Activated CD8-positive, alpha-beta memory T cell treated with anti-CD3 and anti-CD28 coated beads, Interleukin-2, amount 50 U/mL, for 1 hour (primary cell): ENCODE results near the gene MAP3K12.
A peak's percentile ranks its signal among the peaks of the same experiment; 100 is the strongest.
"Not testable (repeated sequence)": the region's sequence is repeated elsewhere in the genome, so short reads cannot be mapped to it uniquely, and the experiment has no call there.

Experiments used
- DNase-seq: peaks from one replicate; pipeline ENCODE4 v3.0.0-alpha.2; 2020; ENCODE audit errors: extremely low read depth

MAP3K12 gene

GRCh38 chr12:53467082-53467481, 32.2 kb downstream of the MAP3K12 start:
- no peak for DNase-seq

- DNase-seq, result no peak
These were observed 32.6 kb downstream of the MAP3K12 start for GRCh38 chr12:53466640-53467039.

- no peak for DNase-seq
These were observed 33.6 kb downstream of the MAP3K12 start for GRCh38 chr12:53465679-53466078.

- DNase-seq, result no peak
These were observed 34.4 kb downstream of the MAP3K12 start for GRCh38 chr12:53464685-53465418.

- no peak for DNase-seq
These were observed 35.3 kb downstream of the MAP3K12 start for GRCh38 chr12:53463802-53464560.

- no peak for DNase-seq
These were observed 36.3 kb downstream of the MAP3K12 start for GRCh38 chr12:53462935-53463334.

- no peak for DNase-seq
These were observed 37.7 kb downstream of the MAP3K12 start for GRCh38 chr12:53461591-53461990.

- DNase-seq, result no peak
These were observed 38.2 kb downstream of the MAP3K12 start for GRCh38 chr12:53461059-53461458.

GRCh38 chr12:53459097-53459496, 40.2 kb downstream of the MAP3K12 start:
- DNase-seq, result no peak

GRCh38 chr12:53456654-53457366, 42.4 kb downstream of the MAP3K12 start:
- DNase-seq, result no peak

- no peak for DNase-seq
These were observed 44.6 kb downstream of the MAP3K12 start for GRCh38 chr12:53454707-53455106.

GRCh38 chr12:53453953-53454640, 45.2 kb downstream of the MAP3K12 start:
- no peak for DNase-seq

GRCh38 chr12:53452159-53453077, 46.8 kb downstream of the MAP3K12 start:
- peak; percentile 56 for DNase-seq

- DNase-seq, result peak; percentile 93
These were observed 47.5 kb downstream of the MAP3K12 start, which contains the start of gene PCBP2 for GRCh38 chr12:53451661-53452158. TSS of gene PCBP2 (plus strand) at chr12:53452102. CDS start at chr12:53454801, 2,699 bp downstream.

GRCh38 chr12:53450936-53451335, 48.3 kb downstream of the MAP3K12 start:
- DNase-seq, result no peak

GRCh38 chr12:53444593-53445325, 54.5 kb downstream of the MAP3K12 start:
- not testable (repeated sequence) for DNase-seq

GRCh38 chr12:53443955-53444354, 55.3 kb downstream of the MAP3K12 start:
- no peak for DNase-seq

GRCh38 chr12:53441040-53441833, 58.0 kb downstream of the MAP3K12 start, which contains the start of gene PRR13:
TSS of gene PRR13 (plus strand) at chr12:53441734. CDS start at chr12:53442715, 981 bp downstream.
- peak; percentile 97 for DNase-seq

- DNase-seq, result not testable (repeated sequence)
These were observed 59.7 kb downstream of the MAP3K12 start for GRCh38 chr12:53439582-53439981.
